Measurements from ENCODE around the gene TATDN2. TPM values are rescaled to one million over a fixed set of nuclear protein-coding genes. Genes with fewer than 3 reads are reported as not detected.
A peak's percentile ranks its signal among the peaks of the same experiment; 100 is the strongest.

Gene TATDN2
- total and polyA plus RNA-seq, 9 of the 15 experiments (the other 6 are each of a cell fraction or from before 2014, with no cell fraction given), result 5.2 to 44.7 (median 25.8) TPM

GRCh38 chr3:10322352-10322710, 74.1 kb downstream of the TATDN2 start:
- ATAC-seq, result peak; percentile 76
- CTCF ChIA-PET (ENCODE audit: low intra/inter-chr PET ratio), result interaction anchor here (0.7 to 1.0 kb wide), 2 partner anchors 12 to 606 kb away, joined by 3 to 4 read pairs; no protein-coding TSS in a partner anchor
- WGBS (ENCODE audit: insufficient coverage, low coverage, missing lambda C conversion rate), result 17% methylated on average over 1 of the region's 1 CpG
- no peak overlapping the region for H3K4me3 ChIP-seq
- H3K79me2 ChIP-seq (ENCODE audit: control insufficient read depth, insufficient read depth, low read length), result peaks cover 39% of the 10 kb centered on the region
- no peaks in the 10 kb centered on the region for H3K9me3 ChIP-seq (replicated peaks; ENCODE audit: control insufficient read depth, insufficient read depth, low read depth, low read length)
- H3K4me2 ChIP-seq (ENCODE audit: insufficient read depth, low read length), result no peak overlapping the region
- H3K36me3 ChIP-seq (ENCODE audit: control insufficient read depth, insufficient read depth, low read length), result peaks cover 26% of the 10 kb centered on the region
- H3K9me1 ChIP-seq (ENCODE audit: control insufficient read depth, insufficient read depth, low read length), result peaks cover 9% of the 10 kb centered on the region
- peaks cover 18 to 30% of the 10 kb centered on the region in 2 experiments; a peak in 4 of 5 replicates for H3K27me3 ChIP-seq (ENCODE audit: control insufficient read depth in 2 of 2, insufficient read depth in 2 of 2, low read length in 2 of 2)
- POLR2A ChIA-PET, result interaction anchor here (0.6 to 2.5 kb wide), 4 partner anchors 9 to 355 kb away, joined by 3 to 11 read pairs (median 10); no protein-coding TSS in a partner anchor
- peak; percentile 59 to 76 (median 72) for DNase-seq (ENCODE audit: extremely low read depth in 1 of 4, low spot score in 3 of 4)
- FAIRE-seq, result peak; percentile 77
- peaks cover 25% of the 10 kb centered on the region for H4K20me1 ChIP-seq (replicated peaks; ENCODE audit: control insufficient read depth, insufficient read depth, low read length)
- peak overlapping the region in 1 of 2 experiments; percentile 53; a peak in 1 of 4 replicates for H3K9ac ChIP-seq (ENCODE audit: insufficient read depth in 1 of 2, low read depth in 2 of 2, low read length in 2 of 2)
- in situ Hi-C loops (cut with MboI), result loop anchor here (25.0 kb wide), 1 partner anchor 810 kb away; no protein-coding TSS in a partner anchor
- peaks cover 5% of the 10 kb centered on the region in 2 experiments; a peak in 3 of 5 replicates for H3K4me1 ChIP-seq (replicated peaks in 1 of 2; ENCODE audit: control insufficient read depth in 2 of 2, insufficient read depth in 2 of 2, low read length in 2 of 2)
- intact Hi-C loops (cut with micrococcal nuclease), result loop anchor here (1.0 to 10.0 kb wide), 4 partner anchors 160 to 598 kb away; partner anchors contain the start of genes FANCD2 and IRAK2
- peak overlapping the region; percentile 57 for H2AFZ ChIP-seq (ENCODE audit: low read depth, low read length)
- H3K27ac ChIP-seq (ENCODE audit: extremely low read depth, low read depth, low read length), result no peak overlapping the region; the same call in 2 of the 3 replicates
- BruUV-seq (replicated peaks), result no TSS peak
- no peak for TF ChIP-seq CHCHD3 (CRISPR knock-in tag; IDR thresholded peaks at IDR 0.05)
- TF ChIP-seq ETV6 (IDR thresholded peaks at IDR 0.05; ENCODE audit: borderline replicate concordance in 1 of 2, low read depth in 2 of 2, low read length in 1 of 2), result no peak
- no peak for TF ChIP-seq ETV6 (CRISPR knock-in tag; IDR thresholded peaks at IDR 0.05; ENCODE audit: borderline replicate concordance)
- no peak for TF ChIP-seq SLC30A9 (CRISPR knock-in tag; IDR thresholded peaks at IDR 0.05)
- no peak for TF ChIP-seq FIP1L1 (IDR thresholded peaks at IDR 0.05; ENCODE audit: low read depth, low read length, poor library complexity, severe bottlenecking)
- TF ChIP-seq RAD21 (CRISPR knock-in tag; conservative IDR thresholded peaks at IDR 0.05 in 1 of 2, IDR thresholded peaks at IDR 0.05 in 1 of 2), result peak; percentile 36 to 74
- no peak for TF ChIP-seq ZBED1 (IDR thresholded peaks at IDR 0.05)
- TF ChIP-seq KLF1 (tag; IDR thresholded peaks at IDR 0.05), result no peak
- no peak for TF ChIP-seq FUS (optimal IDR thresholded peaks at IDR 0.05; ENCODE audit: low read depth, low read length)
- TF ChIP-seq PYGO2 (tag; IDR thresholded peaks at IDR 0.05), result no peak
- 0 out of 2 replicates have a peak, but pooled peaks have one; percentile 19 for TF ChIP-seq VEZF1 (CRISPR knock-in tag; IDR thresholded peaks at IDR 0.05)
- TF ChIP-seq CEBPG (CRISPR knock-in tag; IDR thresholded peaks at IDR 0.05), result no peak
- TF ChIP-seq CEBPG (tag; conservative IDR thresholded peaks at IDR 0.05 in 1 of 2, IDR thresholded peaks at IDR 0.05 in 1 of 2), result no peak
- TF ChIP-seq ETS2 (tag; IDR thresholded peaks at IDR 0.05; ENCODE audit: borderline replicate concordance, poor library complexity, severe bottlenecking), result no peak
- no peak for TF ChIP-seq THAP12 (CRISPR knock-in tag; IDR thresholded peaks at IDR 0.05)
- TF ChIP-seq CHAMP1 (IDR thresholded peaks at IDR 0.05), result no peak

Data from K562 (cell line).